HCT116 (cell line): Measurements from ENCODE around the gene GRM8.

ENCODE experiments used
- EZH2 ChIP-seq: fragments of 200-600 bp; sonication (generic); IDR thresholded peaks from 2 replicates; pipeline ENCODE4 v1.6.1; 2017; ENCODE audit warnings: antibody characterized with exemption, mixed run types
- POLR2A ChIP-seq: IDR thresholded peaks from 2 replicates; pipeline ENCODE4 v1.7.0; 2011; ENCODE audit warnings: borderline replicate concordance; ENCODE audit not compliant: insufficient read depth, insufficient read length; ENCODE audit errors: extremely low read depth
- REST ChIP-seq: IDR thresholded peaks from 2 replicates; pipeline ENCODE4 v1.6.1; 2012; ENCODE audit warnings: low read depth
- SP1 ChIP-seq: IDR thresholded peaks from 2 replicates; pipeline ENCODE4 v1.6.1; 2012; ENCODE audit warnings: low read depth
- TF ChIP-seq, protein P1 (sequence below), 3 experiments: fragments of 200-600 bp in 1 of 3; sonication (generic) in 1 of 3; IDR thresholded peaks in 2 of 3; conservative IDR thresholded peaks in 1 of 3; 2 replicates each; pipeline ENCODE4 v1.5.1; 2012 to 2017; ENCODE audit warnings: low read depth in 2 of 3, low read length in 2 of 3, antibody characterized with exemption in 1 of 3, borderline replicate concordance in 1 of 3, control low read depth in 1 of 3, mild to moderate bottlenecking in 1 of 3, mixed read lengths in 1 of 3, mixed run types in 1 of 3, moderate library complexity in 1 of 3; ENCODE audit not compliant: insufficient read depth in 1 of 3
- TF ChIP-seq, protein P2 (sequence below): IDR thresholded peaks from 2 replicates; pipeline ENCODE4 v1.6.1; 2012

DNA sequence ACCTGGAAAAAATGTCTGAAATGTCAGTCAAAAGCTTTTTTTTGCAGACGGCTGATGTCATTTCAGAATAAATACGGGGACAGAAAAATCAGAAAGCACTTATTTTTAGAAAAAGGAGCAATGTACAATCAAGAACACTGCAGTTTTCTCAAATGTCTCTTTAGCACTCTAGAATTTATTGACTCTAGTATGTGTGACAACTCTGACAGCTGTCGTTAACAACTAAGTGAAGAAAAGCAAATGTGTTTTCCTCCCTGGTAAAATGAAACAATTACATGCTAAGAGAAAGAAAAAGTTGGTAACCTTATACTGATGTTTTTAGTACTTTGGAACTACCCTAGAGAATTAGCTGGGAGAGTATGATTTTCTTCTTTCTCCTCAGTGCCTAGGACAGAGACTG, 497.4 kb downstream of the GRM8 start:
- TF ChIP-seq POLR2A: no peak
- TF ChIP-seq, protein P1, sequence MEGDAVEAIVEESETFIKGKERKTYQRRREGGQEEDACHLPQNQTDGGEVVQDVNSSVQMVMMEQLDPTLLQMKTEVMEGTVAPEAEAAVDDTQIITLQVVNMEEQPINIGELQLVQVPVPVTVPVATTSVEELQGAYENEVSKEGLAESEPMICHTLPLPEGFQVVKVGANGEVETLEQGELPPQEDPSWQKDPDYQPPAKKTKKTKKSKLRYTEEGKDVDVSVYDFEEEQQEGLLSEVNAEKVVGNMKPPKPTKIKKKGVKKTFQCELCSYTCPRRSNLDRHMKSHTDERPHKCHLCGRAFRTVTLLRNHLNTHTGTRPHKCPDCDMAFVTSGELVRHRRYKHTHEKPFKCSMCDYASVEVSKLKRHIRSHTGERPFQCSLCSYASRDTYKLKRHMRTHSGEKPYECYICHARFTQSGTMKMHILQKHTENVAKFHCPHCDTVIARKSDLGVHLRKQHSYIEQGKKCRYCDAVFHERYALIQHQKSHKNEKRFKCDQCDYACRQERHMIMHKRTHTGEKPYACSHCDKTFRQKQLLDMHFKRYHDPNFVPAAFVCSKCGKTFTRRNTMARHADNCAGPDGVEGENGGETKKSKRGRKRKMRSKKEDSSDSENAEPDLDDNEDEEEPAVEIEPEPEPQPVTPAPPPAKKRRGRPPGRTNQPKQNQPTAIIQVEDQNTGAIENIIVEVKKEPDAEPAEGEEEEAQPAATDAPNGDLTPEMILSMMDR (IDR thresholded peaks at IDR 0.05 in 2 of 3, conservative IDR thresholded peaks at IDR 0.05 in 1 of 3; ENCODE audit: borderline replicate concordance in 1 of 3, insufficient read depth in 1 of 3, low read depth in 2 of 3, low read length in 2 of 3): no peak
- TF ChIP-seq, protein P2, sequence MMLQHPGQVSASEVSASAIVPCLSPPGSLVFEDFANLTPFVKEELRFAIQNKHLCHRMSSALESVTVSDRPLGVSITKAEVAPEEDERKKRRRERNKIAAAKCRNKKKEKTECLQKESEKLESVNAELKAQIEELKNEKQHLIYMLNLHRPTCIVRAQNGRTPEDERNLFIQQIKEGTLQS: no peak
- TF ChIP-seq REST: no peak
- TF ChIP-seq SP1: no peak
- no peak for TF ChIP-seq EZH2
